Astrocyte (in vitro differentiated cells and primary cell): ENCODE data around the gene ZNF485. TPM values are rescaled to one million over a fixed set of nuclear protein-coding genes. Genes with fewer than 3 reads are reported as not detected.

Experiments
- DNase-seq: peaks from one replicate; pipeline ENCODE4 v3.0.0-alpha.2; 2010; ENCODE audit warnings: low read depth
- FAIRE-seq: peaks from 2 replicates; lab custom pipeline; 2011; peaks lifted over from hg19 to GRCh38; lab: Jason Lieb, UNC
- H2AFZ ChIP-seq: 2 replicates; pipeline ENCODE4 v1.6.0; 2012; ENCODE audit warnings: low read depth, low read length, inconsistent platforms
- H3K27ac ChIP-seq: 2 replicates; pipeline ENCODE4 v1.5.1; 2011; ENCODE audit warnings: low read depth, low read length, inconsistent platforms
- H3K27me3 ChIP-seq: 2 replicates; pipeline ENCODE4 v1.6.0; 2011; ENCODE audit warnings: low read length, inconsistent platforms; ENCODE audit not compliant: insufficient read depth
- H3K36me3 ChIP-seq: 2 replicates; pipeline ENCODE4 v1.5.1; 2011; ENCODE audit warnings: low read length, inconsistent platforms; ENCODE audit not compliant: insufficient read depth
- H3K4me1 ChIP-seq: 2 replicates; pipeline ENCODE4 v1.5.1; 2011; ENCODE audit warnings: low read length, inconsistent platforms; ENCODE audit not compliant: insufficient read depth
- H3K4me2 ChIP-seq: 2 replicates; pipeline ENCODE4 v1.6.0; 2012; ENCODE audit warnings: low read length, inconsistent platforms
- H3K4me3 ChIP-seq: 2 replicates; pipeline ENCODE4 v1.5.1; 2011; ENCODE audit warnings: low read depth, mild to moderate bottlenecking, low read length, inconsistent platforms; ENCODE audit not compliant: insufficient read depth
- H3K79me2 ChIP-seq: 2 replicates; pipeline ENCODE4 v1.6.0; 2012; ENCODE audit warnings: mild to moderate bottlenecking, low read length, inconsistent platforms; ENCODE audit not compliant: insufficient read depth
- H3K9ac ChIP-seq: 2 replicates; pipeline ENCODE4 v1.6.0; 2012; ENCODE audit warnings: mild to moderate bottlenecking, low read length, inconsistent platforms
- H3K9me3 ChIP-seq: 2 replicates; pipeline ENCODE4 v1.5.1; 2012; ENCODE audit warnings: low read depth, mild to moderate bottlenecking, low read length, inconsistent platforms; ENCODE audit not compliant: insufficient read depth
- H4K20me1 ChIP-seq: 2 replicates; pipeline ENCODE4 v1.6.0; 2012; ENCODE audit warnings: low read length, inconsistent platforms; ENCODE audit not compliant: insufficient read depth
- H3K27ac Mint-ChIP-seq: one replicate; pipeline ENCODE4 v1.8.0; 2021; ENCODE audit warnings: mild to moderate bottlenecking, mixed read lengths; ENCODE audit not compliant: unreplicated experiment
- H3K27me3 Mint-ChIP-seq: one replicate; pipeline ENCODE4 v1.8.0; 2021; ENCODE audit warnings: low read depth, mixed read lengths; ENCODE audit not compliant: unreplicated experiment
- H3K36me3 Mint-ChIP-seq: one replicate; pipeline ENCODE4 v1.8.0; 2021; ENCODE audit warnings: low read depth, mixed read lengths; ENCODE audit not compliant: unreplicated experiment
- H3K4me1 Mint-ChIP-seq: one replicate; pipeline ENCODE4 v1.8.0; 2021; ENCODE audit warnings: low read depth, mixed read lengths; ENCODE audit not compliant: unreplicated experiment
- H3K4me3 Mint-ChIP-seq: one replicate; pipeline ENCODE4 v1.8.0; 2021; ENCODE audit warnings: mild to moderate bottlenecking, moderate library complexity, mixed read lengths; ENCODE audit not compliant: unreplicated experiment
- H3K9me3 Mint-ChIP-seq: one replicate; pipeline ENCODE4 v1.8.0; 2021; ENCODE audit warnings: mild to moderate bottlenecking, mixed read lengths; ENCODE audit not compliant: unreplicated experiment
- CTCF ChIP-seq: IDR thresholded peaks from 2 replicates; pipeline ENCODE4 v1.5.1; 2011; ENCODE audit warnings: low read depth, mild to moderate bottlenecking, inconsistent platforms, low read length, moderate library complexity; ENCODE audit not compliant: insufficient read depth
- EZH2 ChIP-seq: IDR thresholded peaks from 2 replicates; pipeline ENCODE4 v1.6.1; 2012; ENCODE audit warnings: mild to moderate bottlenecking, low read length, inconsistent platforms; ENCODE audit not compliant: insufficient read depth
- total RNA-seq: library from RNA; stranded (reverse); gene quantifications from 2 replicates; pipeline ENCODE4 v1.2.1, GENCODE V29; 2021

ZNF485 gene
- total RNA-seq, 1 donor from 2014 or later, result 4.3 TPM

DNA sequence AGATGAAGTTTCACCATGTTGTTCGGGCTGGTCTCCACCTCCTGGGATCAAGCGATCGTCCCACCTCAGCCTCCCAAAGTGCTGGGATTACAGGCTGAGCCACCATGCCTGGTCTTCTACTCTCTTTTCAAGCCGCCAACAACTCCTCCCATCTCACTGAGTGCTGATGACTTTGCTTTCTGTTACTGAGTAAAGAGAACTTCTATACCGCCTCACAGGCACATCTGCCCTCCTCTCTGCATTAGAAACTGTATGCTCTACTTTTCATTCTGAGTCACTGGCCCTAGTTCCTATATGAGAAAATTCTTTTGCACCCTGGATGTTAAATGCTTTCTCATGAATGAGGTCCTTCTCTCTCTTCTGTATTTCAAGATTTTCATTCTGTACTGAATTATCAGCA is 29.7 kb upstream of the ZNF485 start:
- no peak for TF ChIP-seq EZH2
- no peak for TF ChIP-seq CTCF
- Histone ChIP-seq H4K20me1 (no peaks in the 10 kb centered on the region), H3K4me3 (no peak overlapping the region), H2AFZ (no peak overlapping the region), H3K27ac (no peak overlapping the region), H3K79me2 (no peaks in the 10 kb centered on the region), H3K36me3 (no peaks in the 10 kb centered on the region), H3K9me3 (no peaks in the 10 kb centered on the region), H3K27me3 (peaks cover 2% of the 10 kb centered on the region), H3K4me1 (peaks cover 6% of the 10 kb centered on the region), H3K9ac (no peak overlapping the region), H3K4me2 (no peak overlapping the region)
- no peak for DNase-seq
- FAIRE-seq, result no peak
- Mint-ChIP-seq H3K27ac (no peak overlapping the region), H3K4me1 (peaks cover 6% of the 10 kb centered on the region), H3K36me3 (no peaks in the 10 kb centered on the region), H3K9me3 (peaks cover 12% of the 10 kb centered on the region), H3K27me3 (peaks cover 8% of the 10 kb centered on the region), H3K4me3 (no peak overlapping the region)

- Histone ChIP-seq H3K79me2 (no peaks in the 10 kb centered on the region), H3K27me3 (no peaks in the 10 kb centered on the region), H3K9me3 (no peaks in the 10 kb centered on the region), H3K9ac (no peak overlapping the region), H3K4me3 (no peak overlapping the region), H3K4me1 (no peaks in the 10 kb centered on the region), H3K36me3 (no peaks in the 10 kb centered on the region), H4K20me1 (no peaks in the 10 kb centered on the region), H2AFZ (no peak overlapping the region), H3K27ac (no peak overlapping the region), H3K4me2 (no peak overlapping the region)
- H3K36me3 Mint-ChIP-seq, result no peaks in the 10 kb centered on the region
- peaks cover 2% of the 10 kb centered on the region for H3K9me3 Mint-ChIP-seq
- DNase-seq (no peak), FAIRE-seq (no peak)
- no peak overlapping the region for H3K27ac Mint-ChIP-seq
- peaks cover 9% of the 10 kb centered on the region for H3K27me3 Mint-ChIP-seq
- no peak for TF ChIP-seq EZH2
- TF ChIP-seq CTCF, result no peak
- H3K4me3 Mint-ChIP-seq, result no peak overlapping the region
- no peaks in the 10 kb centered on the region for H3K4me1 Mint-ChIP-seq
Measured at GRCh38 chr10:43584051-43584450, 22.2 kb upstream of the ZNF485 start.

- Histone ChIP-seq H3K79me2 (no peaks in the 10 kb centered on the region), H4K20me1 (no peaks in the 10 kb centered on the region), H3K4me2 (no peak overlapping the region), H3K36me3 (no peaks in the 10 kb centered on the region), H3K4me1 (no peaks in the 10 kb centered on the region), H3K27me3 (no peaks in the 10 kb centered on the region), H3K4me3 (no peak overlapping the region), H3K9me3 (no peaks in the 10 kb centered on the region), H2AFZ (no peak overlapping the region), H3K27ac (no peak overlapping the region), H3K9ac (no peak overlapping the region)
- H3K36me3 Mint-ChIP-seq, result no peaks in the 10 kb centered on the region
- H3K27me3 Mint-ChIP-seq, result peaks cover 7% of the 10 kb centered on the region
- H3K4me1 Mint-ChIP-seq, result no peaks in the 10 kb centered on the region
- no peak for DNase-seq
- no peaks in the 10 kb centered on the region for H3K9me3 Mint-ChIP-seq
- no peak for TF ChIP-seq CTCF
- no peak for TF ChIP-seq EZH2
- no peak for FAIRE-seq
- no peak overlapping the region for H3K4me3 Mint-ChIP-seq
- no peak overlapping the region for H3K27ac Mint-ChIP-seq
Measured at GRCh38 chr10:43585046-43585445, 21.2 kb upstream of the ZNF485 start.
